Ishikawa (cell line): ENCODE measurements around the gene AFM.

Source experiments
- CEBPB ChIP-seq: IDR thresholded peaks from 2 replicates; pipeline ENCODE4 v1.6.1; 2012
- EP300 ChIP-seq: IDR thresholded peaks from 2 replicates; pipeline ENCODE4 v1.6.1; 2012; ENCODE audit warnings: borderline replicate concordance
- MAX ChIP-seq: IDR thresholded peaks from 2 replicates; pipeline ENCODE4 v1.6.1; 2012
- REST ChIP-seq: IDR thresholded peaks from 2 replicates; pipeline ENCODE4 v1.6.1; 2012; ENCODE audit warnings: low read depth, mild to moderate bottlenecking
- TAF1 ChIP-seq: IDR thresholded peaks from 2 replicates; pipeline ENCODE4 v1.6.1; 2012; ENCODE audit warnings: low read depth, mild to moderate bottlenecking
- YY1 ChIP-seq: IDR thresholded peaks from 2 replicates; pipeline ENCODE4 v1.6.1; 2012; ENCODE audit warnings: low read depth
- ZBTB7A ChIP-seq: IDR thresholded peaks from 2 replicates; pipeline ENCODE4 v1.6.1; 2012; ENCODE audit warnings: low read depth
- TF ChIP-seq, protein P1 (sequence below): IDR thresholded peaks from 2 replicates; pipeline ENCODE4 v1.6.1; 2012

- TF ChIP-seq YY1: no peak
- TF ChIP-seq, protein P1, sequence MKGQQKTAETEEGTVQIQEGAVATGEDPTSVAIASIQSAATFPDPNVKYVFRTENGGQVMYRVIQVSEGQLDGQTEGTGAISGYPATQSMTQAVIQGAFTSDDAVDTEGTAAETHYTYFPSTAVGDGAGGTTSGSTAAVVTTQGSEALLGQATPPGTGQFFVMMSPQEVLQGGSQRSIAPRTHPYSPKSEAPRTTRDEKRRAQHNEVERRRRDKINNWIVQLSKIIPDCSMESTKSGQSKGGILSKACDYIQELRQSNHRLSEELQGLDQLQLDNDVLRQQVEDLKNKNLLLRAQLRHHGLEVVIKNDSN: no peak
- no peak for TF ChIP-seq EP300
- no peak for TF ChIP-seq TAF1
- no peak for TF ChIP-seq ZBTB7A
- TF ChIP-seq MAX: no peak
- TF ChIP-seq CEBPB: no peak
- no peak for TF ChIP-seq REST
These were observed 27.1 kb downstream of the AFM start for GRCh38 chr4:73508651-73509050.
